ENCODE data around the gene CXXC5. TPM values are rescaled to one million over a fixed set of nuclear protein-coding genes. Genes with fewer than 3 reads are reported as not detected.

Gene CXXC5
- total and polyA plus RNA-seq, 9 of the 15 experiments (the other 6 are each of a cell fraction or from before 2014, with no cell fraction given): 1.9 to 123 (median 45.8) TPM

- TF ChIP-seq ATF3 (IDR thresholded peaks at IDR 0.05): no peak
- no peak; the same call in 1 of the 2 replicates for TF ChIP-seq ATF3 (CRISPR knock-in tag; conservative IDR thresholded peaks at IDR 0.05)
- TF ChIP-seq ZNF589 (CRISPR knock-in tag; IDR thresholded peaks at IDR 0.05; ENCODE audit: low read depth): no peak
- TF ChIP-seq RAD21 (CRISPR knock-in tag; conservative IDR thresholded peaks at IDR 0.05 in 1 of 2, IDR thresholded peaks at IDR 0.05 in 1 of 2): no peak
- no peak for TF ChIP-seq STAT6 (CRISPR knock-in tag; IDR thresholded peaks at IDR 0.05)
- TF ChIP-seq ZNF695 (CRISPR knock-in tag; IDR thresholded peaks at IDR 0.05): peak; percentile 12; the same call in 1 of the 2 replicates
- no peak for TF ChIP-seq CHAMP1 (IDR thresholded peaks at IDR 0.05)
- TF ChIP-seq ETV5 (CRISPR knock-in tag; IDR thresholded peaks at IDR 0.05; ENCODE audit: low read depth): peak; percentile 37; the same call in 1 of the 2 replicates
- TF ChIP-seq NCOR1 (IDR thresholded peaks at IDR 0.05): no peak
- TF ChIP-seq ZNF324 (CRISPR knock-in tag; IDR thresholded peaks at IDR 0.05): no peak
- TF ChIP-seq PTTG1 (tag; IDR thresholded peaks at IDR 0.05; ENCODE audit: low read depth): no peak
- TF ChIP-seq FOXO4 (CRISPR knock-in tag; IDR thresholded peaks at IDR 0.05): no peak
- TF ChIP-seq ZNF717 (CRISPR knock-in tag; IDR thresholded peaks at IDR 0.05): no peak
- no peak for TF ChIP-seq THAP12 (CRISPR knock-in tag; IDR thresholded peaks at IDR 0.05)
- TF ChIP-seq MCM3 (IDR thresholded peaks at IDR 0.05): no peak
- no peak for TF ChIP-seq XRCC4 (IDR thresholded peaks at IDR 0.05; ENCODE audit: extremely low read depth, insufficient read depth, insufficient read length)
Observed at GRCh38 chr5:139710319-139711066, 62.3 kb downstream of the CXXC5 start (continued).

All from K562 (cell line).